Neural progenitor cell (in vitro differentiated cells): ENCODE data around the gene VAV2.

Experiments used
- CTCF ChIP-seq: fragments of 200-600 bp; sonication (generic); IDR thresholded peaks from 2 replicates; pipeline ENCODE4 v1.5.1; 2017; ENCODE audit warnings: antibody characterized with exemption, mild to moderate bottlenecking
- EZH2 ChIP-seq: fragments of 200-600 bp; sonication (generic); IDR thresholded peaks from 2 replicates; pipeline ENCODE4 v1.6.1; 2017; ENCODE audit warnings: antibody characterized with exemption, mild to moderate bottlenecking, moderate library complexity

- TF ChIP-seq CTCF: no peak
- TF ChIP-seq EZH2: no peak
Observed at GRCh38 chr9:133876836-133877235, 115.3 kb downstream of the VAV2 start.
